GM12878 (cell line): ENCODE results near the gene KIAA1671. TPM values are rescaled to one million over a fixed set of nuclear protein-coding genes. Genes with fewer than 3 reads are reported as not detected.

ENCODE experiments used
- ATAC-seq: fragments of 200-7000 bp; cut with Tn5 transposase; 3 replicates; pipeline ENCODE4 v1.9.1; 2020; ENCODE audit warnings: mild to moderate bottlenecking, moderate library complexity
- BruUV-seq: library from RNA; stranded (reverse); fragments of 400-500 nt; replicated peaks from 2 replicates; lab custom pipeline; 2021; lab: Mats Ljungman, UMichigan
- CTCF ChIA-PET: fragments of 300-600 bp; sonication (Branson Sonifier 250); formaldehyde crosslinking; extraction: SDS; loops from one replicate; lab custom pipeline; 2021; ENCODE audit warnings: inconsistent platforms; lab: Yijun Ruan, JAX
- POLR2A ChIA-PET: fragments of 350-600 bp; formaldehyde crosslinking; extraction: SDS; loops from one replicate; lab custom pipeline; 2021; ENCODE audit warnings: inconsistent platforms; lab: Charles Lee
- RAD21 ChIA-PET: fragments of 300-600 bp; sonication (Branson Sonifier 250); formaldehyde crosslinking; loops from one replicate; lab custom pipeline; 2023; ENCODE audit warnings: antibody characterized with exemption; ENCODE audit not compliant: unreplicated experiment; lab: Charles Lee
- SMC1A ChIA-PET: fragments of 300-600 bp; sonication (Branson Sonifier 250); formaldehyde crosslinking; loops from one replicate; lab custom pipeline; 2023; ENCODE audit not compliant: unreplicated experiment, uncharacterized antibody; lab: Charles Lee
- DNase-seq: peaks from one replicate; pipeline ENCODE4 v3.0.0-alpha.2; 2011; ENCODE audit warnings: low read depth, low spot score
- FAIRE-seq: peaks from 3 replicates; lab custom pipeline; 2011; peaks lifted over from hg19 to GRCh38; lab: Jason Lieb, UNC
- H2AFZ ChIP-seq: 2 replicates; pipeline ENCODE4 v1.6.0; 2011; ENCODE audit warnings: low read depth, low read length, control low read depth; ENCODE audit not compliant: control insufficient read depth
- H3K27ac ChIP-seq: 2 replicates; pipeline ENCODE4 v1.5.1; 2011; ENCODE audit warnings: control low read depth; ENCODE audit not compliant: control insufficient read depth, insufficient read depth
- H3K27me3 ChIP-seq, 2 experiments: replicated peaks in 1 of 2; 2 replicates each; pipeline versions ENCODE4 v1.6.0 to v1.6.1; 2011; ENCODE audit warnings: low read length in 1 of 2; ENCODE audit not compliant: control insufficient read depth in 2 of 2, insufficient read depth in 2 of 2
- H3K36me3 ChIP-seq, 2 experiments: 2 replicates each; pipeline ENCODE4 v1.5.1; 2011; ENCODE audit warnings: low read length in 1 of 2; ENCODE audit not compliant: control insufficient read depth in 2 of 2, insufficient read depth in 2 of 2
- H3K4me1 ChIP-seq: 2 replicates; pipeline ENCODE4 v1.6.1; 2011; ENCODE audit warnings: mild to moderate bottlenecking, low read length, moderate library complexity, mixed read lengths; ENCODE audit not compliant: control insufficient read depth, insufficient read depth
- H3K4me2 ChIP-seq: 2 replicates; pipeline ENCODE4 v1.6.0; 2011; ENCODE audit warnings: control low read depth; ENCODE audit not compliant: control insufficient read depth, insufficient read depth
- H3K4me3 ChIP-seq: fragments of 200-600 bp; sonication (generic); 2 replicates; pipeline ENCODE4 v1.5.1; 2016
- H3K79me2 ChIP-seq: 2 replicates; pipeline ENCODE4 v1.6.0; 2011; ENCODE audit warnings: low read length; ENCODE audit not compliant: control insufficient read depth, insufficient read depth
- H3K9ac ChIP-seq: 2 replicates; pipeline ENCODE4 v1.8.0; 2011; ENCODE audit warnings: low read length, control low read depth, mixed read lengths; ENCODE audit not compliant: control insufficient read depth, insufficient read depth
- H3K9me3 ChIP-seq: replicated peaks from 3 replicates; pipeline ENCODE4 v1.5.1; 2011; ENCODE audit warnings: mild to moderate bottlenecking, low read length; ENCODE audit not compliant: control insufficient read depth, insufficient read depth
- H4K20me1 ChIP-seq: 2 replicates; pipeline ENCODE4 v1.6.0; 2011; ENCODE audit not compliant: control insufficient read depth, insufficient read depth
- ASH2L ChIP-seq: fragments of 300-600, 200-600 bp; sonication (generic); IDR thresholded peaks from 2 replicates; pipeline ENCODE4 v1.6.1; 2017; ENCODE audit warnings: low read depth, mild to moderate bottlenecking, borderline replicate concordance
- BHLHE40 ChIP-seq, 2 experiments: fragments of 450-650 bp in 1 of 2; IDR thresholded peaks; 2 replicates each; pipeline ENCODE4 v1.6.1; 2011 to 2017; ENCODE audit warnings: low read depth in 2 of 2, borderline replicate concordance in 1 of 2, improper control_type of control experiment in 1 of 2, low read length in 1 of 2, mild to moderate bottlenecking in 1 of 2
- KLF5 ChIP-seq: fragments of 450-650 bp; IDR thresholded peaks from 2 replicates; pipeline ENCODE4 v1.6.1; 2014; ENCODE audit warnings: mild to moderate bottlenecking; ENCODE audit not compliant: partially characterized antibody
- RAD51 ChIP-seq: fragments of 450-650 bp; IDR thresholded peaks from 2 replicates; pipeline ENCODE4 v1.6.1; 2016; ENCODE audit warnings: moderate library complexity, mild to moderate bottlenecking, inconsistent platforms
- SP1 ChIP-seq: IDR thresholded peaks from one replicate; pipeline ENCODE4 v1.6.1; 2011; ENCODE audit warnings: low read depth, low read length
- SPI1 ChIP-seq: IDR thresholded peaks from 2 replicates; pipeline ENCODE4 v1.6.1; 2011; ENCODE audit warnings: low read depth, mild to moderate bottlenecking, low read length, moderate library complexity, borderline replicate concordance; ENCODE audit not compliant: insufficient read depth
- SRF ChIP-seq, 2 experiments: IDR thresholded peaks; 2 replicates each; pipeline ENCODE4 v1.6.1; 2011; ENCODE audit warnings: low read depth in 2 of 2, low read length in 2 of 2, mild to moderate bottlenecking in 1 of 2, moderate library complexity in 1 of 2
- TAF1 ChIP-seq: IDR thresholded peaks from 2 replicates; pipeline ENCODE4 v1.6.1; 2011; ENCODE audit warnings: mild to moderate bottlenecking, low read depth, low read length, borderline replicate concordance
- ZBTB11 ChIP-seq: fragments of 450-650 bp; formaldehyde crosslinking; IDR thresholded peaks from 2 replicates; pipeline ENCODE4 v1.5.0; 2022; ENCODE audit warnings: mild to moderate bottlenecking, missing genetic modification characterization
- ZNF687 ChIP-seq: fragments of 450-650 bp; IDR thresholded peaks from 2 replicates; pipeline ENCODE4 v1.6.1; 2017; ENCODE audit warnings: mild to moderate bottlenecking, moderate library complexity
- WGBS: methylation state at CpG from one replicate; pipeline ENCODE4 v1.1.6; 2016; ENCODE audit warnings: low lambda C conversion rate; ENCODE audit not compliant: insufficient replicate concordance, insufficient coverage; ENCODE audit errors: missing lambda C conversion rate; 5-methylcytosine and 5-hydroxymethylcytosine counted together
- in situ Hi-C: fragments of 300-500 bp; cut with MboI; formaldehyde crosslinking; loops from 9 replicates; pipeline ENCODE4 v1.14.3; 2018; ENCODE audit warnings: mixed read lengths
- intact Hi-C: fragments of 100-400 bp; cut with micrococcal nuclease; formaldehyde crosslinking; loops from one replicate; pipeline ENCODE4 v1.14.2; 2022; ENCODE audit not compliant: unreplicated experiment
- polyA plus RNA-seq, 11 experiments: library from polyadenylated mRNA; depleted of rRNA in 4 of 11; unstranded in 6 of 11; stranded (reverse) in 5 of 11; fragments of >200 nt; fragmentation: Nextera tagmentation in 4 of 11; fragmentation: Illumina TruSeq in 1 of 11; extraction: Ambion mirVana in 4 of 11; extraction: Trizol in 1 of 11; gene quantifications; 1 replicate in 1 of 11; 2 replicates in 10 of 11; pipeline versions ENCODE4 v1.2.1 to v1.2.3, GENCODE V29; 2011 to 2016; ENCODE audit warnings: inconsistent platforms in 2 of 11, missing spikeins in 2 of 11, low read depth in 1 of 11
- total RNA-seq, 4 experiments: library from RNA; depleted of rRNA in 3 of 4; stranded (reverse); fragments of >200 nt in 3 of 4; fragmentation: Illumina TruSeq in 1 of 4; extraction: Trizol in 1 of 4; gene quantifications; 2 replicates each; pipeline versions ENCODE4 v1.2.1 to v1.2.3, GENCODE V29; 2013 to 2021

KIAA1671 gene
- total and polyA plus RNA-seq, 10 of the 15 experiments (the other 5 are each of a cell fraction or from before 2014, with no cell fraction given), result 0.05 to 2.7 (median 0.33) TPM

DNA sequence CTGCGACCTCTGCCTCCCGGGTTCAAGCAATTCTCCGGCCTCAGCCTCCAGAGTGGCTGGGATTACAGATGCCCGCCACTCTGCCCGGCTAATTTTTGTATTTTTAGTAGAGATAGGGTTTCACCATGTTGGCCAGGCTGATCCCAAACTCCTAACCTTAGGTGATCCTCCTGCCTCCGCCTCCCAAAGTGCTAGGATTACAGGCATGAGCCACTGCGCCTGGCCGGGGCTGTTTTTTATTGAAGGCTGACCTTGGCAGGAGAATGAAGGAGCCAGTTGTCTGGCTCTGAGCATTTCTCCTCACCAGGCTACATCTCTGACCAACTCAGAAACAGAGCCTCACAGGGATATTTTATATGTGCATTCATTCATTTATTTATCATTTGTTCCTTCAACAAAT is 2.3 kb downstream of the KIAA1671 start:
- H4K20me1 ChIP-seq, result no peaks in the 10 kb centered on the region; the same call in 1 of the 2 replicates
- in situ Hi-C loops, result no loop called here
- WGBS, result 48% methylated on average over 8 of the region's 8 CpGs
- ChIA-PET SMC1A (no interaction called here), POLR2A (no interaction called here), RAD21 (no interaction called here), CTCF (no interaction called here)
- DNase-seq (no peak), FAIRE-seq (no peak), ATAC-seq (no peak)
- no peaks in the 10 kb centered on the region for H3K79me2 ChIP-seq
- BruUV-seq, result no TSS peak
- no peaks in the 10 kb centered on the region for H3K4me1 ChIP-seq
- H3K9ac ChIP-seq, result no peak overlapping the region
- no peak for TF ChIP-seq BHLHE40 (IDR thresholded peaks at IDR 0.05; ENCODE audit: borderline replicate concordance in 1 of 2, low read depth in 2 of 2, low read length in 1 of 2)
- no peak for TF ChIP-seq SPI1
- H2AFZ ChIP-seq, result no peak overlapping the region
- H3K27ac ChIP-seq, result no peak overlapping the region
- H3K36me3 ChIP-seq, result no peaks in the 10 kb centered on the region
- no peak overlapping the region for H3K4me2 ChIP-seq
- H3K27me3 ChIP-seq, result peaks cover 0 to 4% of the 10 kb centered on the region in 2 experiments
- intact Hi-C loops, result no loop called here
- no peak overlapping the region for H3K4me3 ChIP-seq
- no peaks in the 10 kb centered on the region for H3K9me3 ChIP-seq

- WGBS, result 15% methylated on average over 2 of the region's 2 CpGs
- Histone ChIP-seq H3K9me3 (no peaks in the 10 kb centered on the region), H4K20me1 (no peaks in the 10 kb centered on the region; the same call in 1 of the 2 replicates), H3K9ac (no peak overlapping the region), H3K4me1 (no peaks in the 10 kb centered on the region), H3K36me3 (no peaks in the 10 kb centered on the region), H3K27ac (no peak overlapping the region), H2AFZ (no peak overlapping the region), H3K79me2 (no peaks in the 10 kb centered on the region), H3K4me3 (no peak overlapping the region), H3K27me3 (peaks cover 0 to 4% of the 10 kb centered on the region in 2 experiments), H3K4me2 (no peak overlapping the region)
- in situ Hi-C loops, result no loop called here
- ChIA-PET CTCF (interaction anchor here (0.7 kb wide), 1 partner anchor 147 kb away, joined by 4 read pairs; no protein-coding TSS in a partner anchor), RAD21 (no interaction called here), SMC1A (no interaction called here), POLR2A (interaction anchor here (0.6 kb wide), 1 partner anchor 10 kb away, joined by 7 read pairs; no protein-coding TSS in a partner anchor)
- intact Hi-C loops, result no loop called here
- DNase-seq (no peak), FAIRE-seq (no peak), ATAC-seq (no peak)
- BruUV-seq, result no TSS peak
- no peak for TF ChIP-seq SRF (IDR thresholded peaks at IDR 0.05; ENCODE audit: low read depth in 2 of 2, low read length in 2 of 2)
- TF ChIP-seq KLF5, result no peak
- no peak for TF ChIP-seq RAD51
- TF ChIP-seq ZNF687, result no peak
- no peak for TF ChIP-seq SP1
- no peak for TF ChIP-seq TAF1
- no peak for TF ChIP-seq ASH2L
- TF ChIP-seq ZBTB11, result no peak
Measured at GRCh38 chr22:24957043-24957442, 4.5 kb downstream of the KIAA1671 start.
